ENCODE results near the gene C3orf62. TPM values are rescaled to one million over a fixed set of nuclear protein-coding genes. Genes with fewer than 3 reads are reported as not detected.

C3orf62 gene
- total RNA-seq, 1 donor from 2014 or later: 10.0 TPM

DNA sequence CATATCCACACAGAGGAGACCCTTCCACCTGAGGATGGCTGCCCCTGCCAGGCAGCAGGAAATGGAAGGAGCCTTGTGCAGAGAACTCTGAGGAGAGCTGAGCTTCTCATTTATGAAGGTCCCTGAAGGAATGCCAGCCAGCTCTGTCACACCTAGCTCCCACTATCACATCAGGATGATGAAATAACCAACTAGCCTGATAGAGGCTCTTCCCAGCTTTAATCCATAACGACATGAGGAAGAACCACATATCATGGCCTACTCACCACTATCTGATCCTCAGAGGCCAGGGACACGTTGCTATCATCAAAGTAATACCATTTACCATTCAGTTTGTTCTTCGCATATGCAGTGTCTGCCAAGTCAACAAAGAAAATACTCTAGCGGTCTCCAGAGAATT lies 1.5 kb upstream of the C3orf62 start:
- Histone ChIP-seq H3K4me3 (no peak overlapping the region), H3K27me3 (ENCODE audit: low read depth) (no peaks in the 10 kb centered on the region), H3K36me3 (peaks cover 55% of the 10 kb centered on the region), H3K9me3 (no peaks in the 10 kb centered on the region), H3K4me1 (peaks cover 42% of the 10 kb centered on the region), H3K27ac (peak overlapping the region; percentile 97)
- ATAC-seq (no peak), DNase-seq (no peak)
- intact Hi-C loops (cut with DNase I): no loop called here
- TF ChIP-seq, protein P1, sequence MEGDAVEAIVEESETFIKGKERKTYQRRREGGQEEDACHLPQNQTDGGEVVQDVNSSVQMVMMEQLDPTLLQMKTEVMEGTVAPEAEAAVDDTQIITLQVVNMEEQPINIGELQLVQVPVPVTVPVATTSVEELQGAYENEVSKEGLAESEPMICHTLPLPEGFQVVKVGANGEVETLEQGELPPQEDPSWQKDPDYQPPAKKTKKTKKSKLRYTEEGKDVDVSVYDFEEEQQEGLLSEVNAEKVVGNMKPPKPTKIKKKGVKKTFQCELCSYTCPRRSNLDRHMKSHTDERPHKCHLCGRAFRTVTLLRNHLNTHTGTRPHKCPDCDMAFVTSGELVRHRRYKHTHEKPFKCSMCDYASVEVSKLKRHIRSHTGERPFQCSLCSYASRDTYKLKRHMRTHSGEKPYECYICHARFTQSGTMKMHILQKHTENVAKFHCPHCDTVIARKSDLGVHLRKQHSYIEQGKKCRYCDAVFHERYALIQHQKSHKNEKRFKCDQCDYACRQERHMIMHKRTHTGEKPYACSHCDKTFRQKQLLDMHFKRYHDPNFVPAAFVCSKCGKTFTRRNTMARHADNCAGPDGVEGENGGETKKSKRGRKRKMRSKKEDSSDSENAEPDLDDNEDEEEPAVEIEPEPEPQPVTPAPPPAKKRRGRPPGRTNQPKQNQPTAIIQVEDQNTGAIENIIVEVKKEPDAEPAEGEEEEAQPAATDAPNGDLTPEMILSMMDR (IDR thresholded peaks at IDR 0.05): no peak

- Histone ChIP-seq H3K36me3 (peaks cover 44% of the 10 kb centered on the region), H3K9me3 (no peaks in the 10 kb centered on the region), H3K4me1 (peaks cover 42% of the 10 kb centered on the region), H3K27ac (peak overlapping the region; percentile 97), H3K4me3 (peak overlapping the region; percentile 59), H3K27me3 (ENCODE audit: low read depth) (no peaks in the 10 kb centered on the region)
- TF ChIP-seq, protein P1 (IDR thresholded peaks at IDR 0.05): no peak
- intact Hi-C loops (cut with DNase I): no loop called here
- peak in 1 of 2 donors; percentile 39 for ATAC-seq
- no peak for DNase-seq
Measured at GRCh38 chr3:49277383-49277775, 347 bp upstream of the C3orf62 start.

- intact Hi-C loops (cut with DNase I): no loop called here
- DNase-seq (no peak), ATAC-seq (no peak)
- Histone ChIP-seq H3K27ac (no peak overlapping the region), H3K4me3 (no peak overlapping the region), H3K9me3 (no peaks in the 10 kb centered on the region), H3K36me3 (peaks cover 39% of the 10 kb centered on the region), H3K27me3 (ENCODE audit: low read depth) (no peaks in the 10 kb centered on the region), H3K4me1 (peaks cover 31% of the 10 kb centered on the region)
- TF ChIP-seq, protein P1 (IDR thresholded peaks at IDR 0.05): no peak
Measured at GRCh38 chr3:49273825-49274532, 3.1 kb downstream of the C3orf62 start.

GRCh38 chr3:49271047-49271446 lies 6.0 kb downstream of the C3orf62 start:
- intact Hi-C loops (cut with DNase I): no loop called here
- DNase-seq (no peak), ATAC-seq (peak in 1 of 2 donors; percentile 19)
- H3K4me1 ChIP-seq: peaks cover 5% of the 10 kb centered on the region
- H3K4me3 ChIP-seq: no peak overlapping the region
- H3K9me3 ChIP-seq: no peaks in the 10 kb centered on the region
- H3K27ac ChIP-seq: no peak overlapping the region
- H3K36me3 ChIP-seq: peaks cover 25% of the 10 kb centered on the region
- H3K27me3 ChIP-seq (ENCODE audit: low read depth): no peaks in the 10 kb centered on the region
- TF ChIP-seq, protein P1 (IDR thresholded peaks at IDR 0.05): no peak

- no peaks in the 10 kb centered on the region for H3K27me3 ChIP-seq (ENCODE audit: low read depth)
- DNase-seq: no peak
- H3K36me3 ChIP-seq: peaks cover 25% of the 10 kb centered on the region
- peak overlapping the region; percentile 11 for H3K27ac ChIP-seq
- intact Hi-C loops (cut with DNase I): no loop called here
- TF ChIP-seq, protein P1 (IDR thresholded peaks at IDR 0.05): no peak
- no peak for ATAC-seq
- H3K4me3 ChIP-seq: no peak overlapping the region
- H3K9me3 ChIP-seq: no peaks in the 10 kb centered on the region
- no peaks in the 10 kb centered on the region for H3K4me1 ChIP-seq
Measured at GRCh38 chr3:49270156-49270500, 6.9 kb downstream of the C3orf62 start.
